Skin of body (tissue), 2 donors: ENCODE data around the gene APOM. TPM values are rescaled to one million over a fixed set of nuclear protein-coding genes. Genes with fewer than 3 reads are reported as not detected.

Experiments
- DNase-seq: peaks from one replicate; lab custom pipeline; 2025; lab: John Stamatoyannopoulos, UW
- total RNA-seq: library from RNA; depleted of rRNA; stranded (reverse); fragments of >200 nt; gene quantifications from one replicate; pipeline ENCODE4 v1.2.3, GENCODE V29; 2014

The APOM gene
- total RNA-seq, 1 donor from 2014 or later: 1.2 TPM

- DNase-seq: no peak
Measured at GRCh38 chr6:31631209-31631608, 24.5 kb upstream of the APOM start.

GRCh38 chr6:31631681-31632278 lies 23.9 kb upstream of the APOM start:
- no peak for DNase-seq

GRCh38 chr6:31632279-31632946 lies 23.3 kb upstream of the APOM start:
- no peak for DNase-seq

GRCh38 chr6:31633447-31633846 lies 22.2 kb upstream of the APOM start:
- no peak for DNase-seq

GRCh38 chr6:31634131-31634530 lies 21.6 kb upstream of the APOM start:
- DNase-seq: no peak

GRCh38 chr6:31634969-31635575 lies 20.6 kb upstream of the APOM start:
- DNase-seq: no peak

- no peak for DNase-seq
Measured at GRCh38 chr6:31636698-31637596, 18.7 kb upstream of the APOM start.

GRCh38 chr6:31639043-31639442 lies 16.7 kb upstream of the APOM start:
- DNase-seq: no peak

- no peak for DNase-seq
Measured at GRCh38 chr6:31639449-31639861, 16.2 kb upstream of the APOM start.

GRCh38 chr6:31640612-31641011 lies 15.1 kb upstream of the APOM start:
- no peak for DNase-seq

GRCh38 chr6:31641370-31641769 lies 14.3 kb upstream of the APOM start:
- no peak for DNase-seq

- no peak for DNase-seq
Measured at GRCh38 chr6:31642798-31643570, 12.7 kb upstream of the APOM start.

GRCh38 chr6:31643818-31644454 lies 11.8 kb upstream of the APOM start:
- DNase-seq: no peak

GRCh38 chr6:31645325-31645724 lies 10.4 kb upstream of the APOM start:
- no peak for DNase-seq

- DNase-seq: no peak
Measured at GRCh38 chr6:31651602-31652191, 4.0 kb upstream of the APOM start.

- DNase-seq: no peak
Measured at GRCh38 chr6:31652925-31653724, 2.6 kb upstream of the APOM start.

GRCh38 chr6:31654574-31655348 lies 933 bp upstream of the APOM start:
- no peak for DNase-seq

- no peak for DNase-seq
Measured at GRCh38 chr6:31657406-31658157, 1.9 kb downstream of the APOM start.
